ENCODE results near the gene HSPB7. TPM values are rescaled to one million over a fixed set of nuclear protein-coding genes. Genes with fewer than 3 reads are reported as not detected.
"Not testable (repeated sequence)": the region's sequence is repeated elsewhere in the genome, so short reads cannot be mapped to it uniquely, and the experiment has no call there.

HSPB7 gene
- total RNA-seq, 1 donor from 2014 or later, result 3.0 TPM

GRCh38 chr1:16021681-16022080 is 3.8 kb upstream of the HSPB7 start, which contains the start of gene CLCNKA:
Gene CLCNKA, plus strand, starts transcription at chr1:16022036. Its CDS starts 584 bp downstream, at chr1:16022620.
- no peak for DNase-seq

GRCh38 chr1:16020878-16021277 is 3.0 kb upstream of the HSPB7 start:
- not testable (repeated sequence) for DNase-seq

GRCh38 chr1:16020325-16020724 is 2.5 kb upstream of the HSPB7 start:
- no peak for DNase-seq

GRCh38 chr1:16019644-16020277 is 1.9 kb upstream of the HSPB7 start:
- DNase-seq, result no peak

GRCh38 chr1:16018749-16019643 is 1.2 kb upstream of the HSPB7 start:
- no peak for DNase-seq

GRCh38 chr1:16018308-16018707 is 465 bp upstream of the HSPB7 start:
- no peak for DNase-seq

- DNase-seq, result no peak
Measured at GRCh38 chr1:16017076-16017460, 775 bp downstream of the HSPB7 start.

- DNase-seq, result no peak
Measured at GRCh38 chr1:16015960-16016901, 1.6 kb downstream of the HSPB7 start.

GRCh38 chr1:16015491-16015890 is 2.4 kb downstream of the HSPB7 start:
- DNase-seq, result no peak

GRCh38 chr1:16014509-16015482 is 3.0 kb downstream of the HSPB7 start:
- DNase-seq, result peak; percentile 34

GRCh38 chr1:16013908-16014258 is 4.0 kb downstream of the HSPB7 start:
- no peak for DNase-seq

- DNase-seq, result peak; percentile 60
Measured at GRCh38 chr1:16013220-16013907, 4.5 kb downstream of the HSPB7 start.

- no peak for DNase-seq
Measured at GRCh38 chr1:16012590-16013219, 5.1 kb downstream of the HSPB7 start.

- no peak for DNase-seq
Measured at GRCh38 chr1:16011936-16012589, 5.8 kb downstream of the HSPB7 start.

- no peak for DNase-seq
Measured at GRCh38 chr1:16010837-16011236, 7.0 kb downstream of the HSPB7 start.

GRCh38 chr1:16009678-16010077 is 8.2 kb downstream of the HSPB7 start:
- DNase-seq, result no peak

GRCh38 chr1:16009030-16009460 is 8.8 kb downstream of the HSPB7 start:
- DNase-seq, result peak; percentile 39

- no peak for DNase-seq
Measured at GRCh38 chr1:16007671-16008341, 10.0 kb downstream of the HSPB7 start.
